Upper lobe of right lung (tissue), 1 donor: ENCODE data around the gene ITIH1. TPM values are rescaled to one million over a fixed set of nuclear protein-coding genes. Genes with fewer than 3 reads are reported as not detected.

Experiments
- ATAC-seq: fragments of 200-7000 bp; cut with Tn5 transposase; one replicate; pipeline ENCODE4 v1.9.1; 2020; ENCODE audit warnings: mild to moderate bottlenecking, moderate library complexity
- DNase-seq: peaks from one replicate; pipeline ENCODE4 v3.0.0-alpha.2; 2020
- H3K27ac ChIP-seq: fragments of 200-600 bp; one replicate; pipeline ENCODE4 v1.8.0; 2022
- H3K27me3 ChIP-seq: fragments of 200-600 bp; one replicate; pipeline ENCODE4 v1.8.0; 2022; ENCODE audit warnings: mild to moderate bottlenecking
- H3K36me3 ChIP-seq: fragments of 200-600 bp; one replicate; pipeline ENCODE4 v1.8.0; 2022
- H3K4me1 ChIP-seq: fragments of 200-600 bp; one replicate; pipeline ENCODE4 v1.8.0; 2022
- H3K4me3 ChIP-seq: fragments of 200-600 bp; one replicate; pipeline ENCODE4 v1.8.0; 2022; ENCODE audit warnings: mild to moderate bottlenecking
- H3K9me3 ChIP-seq: fragments of 200-600 bp; one replicate; pipeline ENCODE4 v1.8.0; 2022
- CTCF ChIP-seq: fragments of 200-600 bp; IDR thresholded peaks from one replicate; pipeline ENCODE4 v1.8.0; 2022; ENCODE audit warnings: antibody characterized with exemption
- intact Hi-C: fragments of 100-400 bp; cut with DNase I; formaldehyde crosslinking; loops from one replicate; pipeline ENCODE4 v1.11.0; 2022
- total RNA-seq: library from RNA; stranded (reverse); fragmentation: NEBNext Ultra II Directional; extraction: Animal tissue kit (Norgen Biotek cat#: 25700); gene quantifications from one replicate; pipeline ENCODE4 v1.2.1, GENCODE V29; 2021
- donor health status: DM: no; HTN: yes; CAD: no; lungs with severe emphysema.

Gene ITIH1
- total RNA-seq, 1 donor from 2014 or later, result not detected

- Histone ChIP-seq H3K4me1 (no peaks in the 10 kb centered on the region), H3K4me3 (no peak overlapping the region), H3K36me3 (no peaks in the 10 kb centered on the region), H3K27ac (no peak overlapping the region), H3K27me3 (peaks cover 5% of the 10 kb centered on the region), H3K9me3 (no peaks in the 10 kb centered on the region)
- DNase-seq (peak; percentile 37), ATAC-seq (no peak)
- no peak for TF ChIP-seq CTCF
- intact Hi-C loops, result no loop called here
Measured at GRCh38 chr3:52777959-52778805, 783 bp downstream of the ITIH1 start.

- DNase-seq (peak; percentile 45), ATAC-seq (peak; percentile 38)
- Histone ChIP-seq H3K4me3 (no peak overlapping the region), H3K27me3 (peaks cover 5% of the 10 kb centered on the region), H3K27ac (no peak overlapping the region), H3K4me1 (no peaks in the 10 kb centered on the region), H3K36me3 (no peaks in the 10 kb centered on the region), H3K9me3 (no peaks in the 10 kb centered on the region)
- TF ChIP-seq CTCF, result no peak
- intact Hi-C loops, result no loop called here
Measured at GRCh38 chr3:52779011-52779836, 1.8 kb downstream of the ITIH1 start.

GRCh38 chr3:52779837-52780585, 2.6 kb downstream of the ITIH1 start:
- intact Hi-C loops, result no loop called here
- Histone ChIP-seq H3K27me3 (peaks cover 5% of the 10 kb centered on the region), H3K36me3 (no peaks in the 10 kb centered on the region), H3K4me1 (no peaks in the 10 kb centered on the region), H3K9me3 (no peaks in the 10 kb centered on the region), H3K4me3 (no peak overlapping the region), H3K27ac (no peak overlapping the region)
- no peak for ATAC-seq
- TF ChIP-seq CTCF, result no peak
- DNase-seq, result peak; percentile 31

- DNase-seq, result peak; percentile 21
- intact Hi-C loops, result no loop called here
- Histone ChIP-seq H3K27ac (no peak overlapping the region), H3K4me1 (no peaks in the 10 kb centered on the region), H3K27me3 (peaks cover 5% of the 10 kb centered on the region), H3K36me3 (no peaks in the 10 kb centered on the region), H3K4me3 (no peak overlapping the region), H3K9me3 (no peaks in the 10 kb centered on the region)
- no peak for ATAC-seq
- TF ChIP-seq CTCF, result no peak
Measured at GRCh38 chr3:52781741-52782140, 4.3 kb downstream of the ITIH1 start.

DNA sequence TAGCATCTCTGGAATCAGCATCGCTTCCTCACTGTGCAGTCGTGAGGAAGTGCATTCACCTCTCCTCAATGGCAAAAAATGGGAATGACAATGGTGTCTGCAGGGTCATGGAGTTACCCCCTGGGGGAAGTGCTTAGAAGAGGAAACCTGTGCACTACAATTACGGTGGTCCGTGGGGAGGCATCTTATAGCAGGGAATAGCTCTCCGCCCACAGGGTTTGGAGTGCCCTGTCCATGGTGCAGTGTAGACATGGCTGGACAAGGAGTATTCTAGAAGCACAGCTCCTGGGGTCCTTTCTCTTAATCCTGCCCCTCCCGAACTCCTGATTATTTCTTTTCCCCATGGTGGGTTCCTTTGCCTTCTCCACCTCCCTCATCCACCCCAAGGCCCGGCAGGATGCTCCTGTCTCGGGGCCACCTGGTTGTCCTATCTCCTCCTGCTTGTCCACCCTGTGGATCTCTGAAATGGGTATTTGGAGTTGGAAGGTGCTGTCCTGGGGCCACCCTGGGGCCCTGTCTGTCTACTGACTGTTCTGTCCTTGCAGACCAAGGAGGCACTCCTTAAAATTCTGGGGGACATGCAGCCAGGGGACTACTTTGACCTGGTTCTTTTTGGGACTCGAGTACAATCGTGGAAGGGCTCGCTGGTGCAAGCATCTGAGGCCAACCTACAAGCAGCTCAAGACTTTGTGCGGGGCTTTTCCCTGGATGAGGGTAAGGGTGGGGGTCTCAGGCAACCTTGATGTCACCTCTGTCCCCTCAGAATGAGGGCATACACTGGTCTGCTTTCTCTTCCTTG, 5.2 kb downstream of the ITIH1 start:
- peak; percentile 40 for DNase-seq

More for the DNA sequence above, 5.2 kb downstream of the ITIH1 start:
- no peaks in the 10 kb centered on the region for H3K9me3 ChIP-seq
- H3K4me3 ChIP-seq, result no peak overlapping the region
- no peak for ATAC-seq
- H3K36me3 ChIP-seq, result no peaks in the 10 kb centered on the region
- peaks cover 5% of the 10 kb centered on the region for H3K27me3 ChIP-seq
- intact Hi-C loops, result no loop called here
- no peak for TF ChIP-seq CTCF
- H3K4me1 ChIP-seq, result no peaks in the 10 kb centered on the region
- H3K27ac ChIP-seq, result no peak overlapping the region
